NOMO-1 treated with DMSO at 0.1 percent for 48 hours (cell line): ENCODE results near the gene PSTK.

ENCODE experiments used
- DNase-seq: peaks from one replicate; lab custom pipeline; 2025; ENCODE audit not compliant: unreplicated experiment; lab: John Stamatoyannopoulos, UW

The PSTK gene

GRCh38 chr10:122980209-122981065 is at the start of gene PSTK:
PSTK (plus strand) TSS chr10:122980401; CDS start chr10:122980480, 79 bp downstream.
- DNase-seq = peak; percentile 88

GRCh38 chr10:122931088-122931906 is 48.9 kb upstream of the PSTK start:
- DNase-seq = no peak

- DNase-seq = no peak
Measured at GRCh38 chr10:122939133-122939855, 40.9 kb upstream of the PSTK start.

- DNase-seq = no peak
Measured at GRCh38 chr10:122939856-122940543, 40.2 kb upstream of the PSTK start.

- DNase-seq = no peak
Measured at GRCh38 chr10:122949296-122949695, 30.9 kb upstream of the PSTK start.

GRCh38 chr10:122953902-122954730 is 26.1 kb upstream of the PSTK start, which contains the start of gene C10orf88:
C10orf88 (minus strand) TSS chr10:122954227; CDS start chr10:122954178, 49 bp downstream.
- DNase-seq = peak; percentile 98

GRCh38 chr10:122954731-122955050 is 25.5 kb upstream of the PSTK start:
- no peak for DNase-seq

GRCh38 chr10:122955892-122956291 is 24.3 kb upstream of the PSTK start:
- DNase-seq = no peak

GRCh38 chr10:122957474-122957873 is 22.7 kb upstream of the PSTK start:
- no peak for DNase-seq

GRCh38 chr10:122962405-122962804 is 17.8 kb upstream of the PSTK start:
- no peak for DNase-seq

GRCh38 chr10:122966879-122967278 is 13.3 kb upstream of the PSTK start:
- DNase-seq = no peak

GRCh38 chr10:122968698-122969097 is 11.5 kb upstream of the PSTK start:
- DNase-seq = peak; percentile 10

GRCh38 chr10:122974023-122974422 is 6.2 kb upstream of the PSTK start:
- DNase-seq = no peak

- no peak for DNase-seq
Measured at GRCh38 chr10:122974543-122975064, 5.6 kb upstream of the PSTK start.

GRCh38 chr10:122981066-122981464 is 864 bp downstream of the PSTK start:
- peak; percentile 58 for DNase-seq

GRCh38 chr10:122983898-122984297 is 3.7 kb downstream of the PSTK start:
- DNase-seq = no peak

GRCh38 chr10:122984708-122985107 is 4.5 kb downstream of the PSTK start:
- no peak for DNase-seq

- no peak for DNase-seq
Measured at GRCh38 chr10:122986335-122986734, 6.1 kb downstream of the PSTK start.

GRCh38 chr10:122988501-122988900 is 8.3 kb downstream of the PSTK start:
- no peak for DNase-seq

- no peak for DNase-seq
Measured at GRCh38 chr10:122990278-122990677, 10.1 kb downstream of the PSTK start.
